ENCODE data around the gene SET. TPM values are rescaled to one million over a fixed set of nuclear protein-coding genes. Genes with fewer than 3 reads are reported as not detected.

The SET gene
- polyA plus RNA-seq, 1 donor (not counting 4 experiments of a cell fraction or from before 2014, with no cell fraction given), result 267 TPM

GRCh38 chr9:128701227-128701854, 12.3 kb downstream of the SET start:
- DNase-seq (ENCODE audit: low read depth, low spot score) (no peak), FAIRE-seq (no peak)
- H3K27ac ChIP-seq (ENCODE audit: control insufficient read depth, insufficient read depth, low read length), result no peak overlapping the region
- H3K9me1 ChIP-seq (ENCODE audit: control insufficient read depth, extremely low read depth, insufficient read depth, low read length), result no peaks in the 10 kb centered on the region
- no peaks in the 10 kb centered on the region for H3K9me3 ChIP-seq (ENCODE audit: control insufficient read depth, low read depth, low read length)
- no peaks in the 10 kb centered on the region for H3K79me2 ChIP-seq (ENCODE audit: control insufficient read depth, insufficient read depth, low read length)
- TF ChIP-seq EZH2 (IDR thresholded peaks at IDR 0.05; ENCODE audit: low read length), result no peak
- TF ChIP-seq CTCF (optimal IDR thresholded peaks at IDR 0.05 in 1 of 3, IDR thresholded peaks at IDR 0.05 in 1 of 3, conservative IDR thresholded peaks at IDR 0.05 in 1 of 3; ENCODE audit: extremely low read depth in 1 of 3, insufficient read depth in 2 of 3, low read length in 3 of 3), result no peak
- H3K27me3 ChIP-seq (ENCODE audit: control insufficient read depth, extremely low read depth, insufficient read depth, low read length), result no peaks in the 10 kb centered on the region
- H2AFZ ChIP-seq (ENCODE audit: control insufficient read depth, low read length), result no peak overlapping the region
- H3K4me1 ChIP-seq (ENCODE audit: control insufficient read depth, extremely low read depth, insufficient read depth, low read length), result no peaks in the 10 kb centered on the region
- H4K20me1 ChIP-seq (ENCODE audit: control insufficient read depth, extremely low read depth, insufficient read depth, low read length), result no peaks in the 10 kb centered on the region
- H3K4me2 ChIP-seq (ENCODE audit: control insufficient read depth, extremely low read depth, insufficient read depth, low read depth, low read length), result no peak overlapping the region
- peaks cover 0 to 2% of the 10 kb centered on the region in 2 experiments for H3K36me3 ChIP-seq (ENCODE audit: control insufficient read depth in 2 of 2, extremely low read depth in 1 of 2, insufficient read depth in 2 of 2, low read length in 2 of 2)
- dilution Hi-C loops (cut with MboI; ENCODE audit: extremely low pct_ligation_motif_present, low sequenced_read_pairs), result no loop called here
- H3K4me3 ChIP-seq (ENCODE audit: control insufficient read depth in 2 of 3, extremely low read depth in 1 of 3, insufficient read depth in 2 of 3, low read depth in 1 of 3, low read length in 3 of 3), result no peak overlapping the region
- H3K9ac ChIP-seq (ENCODE audit: control insufficient read depth, extremely low read depth, insufficient read depth, low read length), result no peak overlapping the region

- Histone ChIP-seq H3K27me3 (ENCODE audit: control insufficient read depth, extremely low read depth, insufficient read depth, low read length) (no peaks in the 10 kb centered on the region), H3K4me2 (ENCODE audit: control insufficient read depth, extremely low read depth, insufficient read depth, low read depth, low read length) (peak within 1 kb of the TSS; percentile 73), H2AFZ (ENCODE audit: control insufficient read depth, low read length) (peak within 1 kb of the TSS; percentile 86), H3K9me3 (ENCODE audit: control insufficient read depth, low read depth, low read length) (no peaks in the 10 kb centered on the region), H3K27ac (ENCODE audit: control insufficient read depth, insufficient read depth, low read length) (no peak within 1 kb of the TSS), H3K79me2 (ENCODE audit: control insufficient read depth, insufficient read depth, low read length) (no peaks in the 10 kb centered on the region), H3K4me3 (ENCODE audit: control insufficient read depth in 2 of 3, extremely low read depth in 1 of 3, insufficient read depth in 2 of 3, low read depth in 1 of 3, low read length in 3 of 3) (peak within 1 kb of the TSS; percentile 50 to 79 (median 66)), H3K9me1 (ENCODE audit: control insufficient read depth, extremely low read depth, insufficient read depth, low read length) (no peaks in the 10 kb centered on the region), H3K36me3 (ENCODE audit: control insufficient read depth in 2 of 2, extremely low read depth in 1 of 2, insufficient read depth in 2 of 2, low read length in 2 of 2) (no peaks in the 10 kb centered on the region), H4K20me1 (ENCODE audit: control insufficient read depth, extremely low read depth, insufficient read depth, low read length) (no peaks in the 10 kb centered on the region), H3K9ac (ENCODE audit: control insufficient read depth, extremely low read depth, insufficient read depth, low read length) (peak within 1 kb of the TSS; percentile 66), H3K4me1 (ENCODE audit: control insufficient read depth, extremely low read depth, insufficient read depth, low read length) (no peaks in the 10 kb centered on the region)
- TF ChIP-seq CTCF (optimal IDR thresholded peaks at IDR 0.05 in 1 of 3, IDR thresholded peaks at IDR 0.05 in 1 of 3, conservative IDR thresholded peaks at IDR 0.05 in 1 of 3; ENCODE audit: extremely low read depth in 1 of 3, insufficient read depth in 2 of 3, low read length in 3 of 3), result peak; percentile 62 to 89 (median 87)
- TF ChIP-seq EZH2 (IDR thresholded peaks at IDR 0.05; ENCODE audit: low read length), result no peak
- no peak for FAIRE-seq
- dilution Hi-C loops (cut with MboI; ENCODE audit: extremely low pct_ligation_motif_present, low sequenced_read_pairs), result no loop called here
- no peak for DNase-seq (ENCODE audit: low read depth, low spot score)
Measured at GRCh38 chr9:128702445-128702948, 13.5 kb downstream of the SET start, which contains the start of gene PKN3. PKN3 (plus strand) TSS chr9:128702503; CDS start chr9:128702916, 413 bp downstream.
